HG03469 (cell line): Measurements from ENCODE around the gene KIF26B.

Experiments
- ATAC-seq: cut with Tn5 transposase; IDR thresholded peaks from one replicate; pipeline ENCODE4 v1.9.1; 2021; ENCODE audit warnings: mild to moderate bottlenecking, moderate library complexity, moderate number of reproducible peaks; ENCODE audit not compliant: unreplicated experiment

The KIF26B gene

DNA sequence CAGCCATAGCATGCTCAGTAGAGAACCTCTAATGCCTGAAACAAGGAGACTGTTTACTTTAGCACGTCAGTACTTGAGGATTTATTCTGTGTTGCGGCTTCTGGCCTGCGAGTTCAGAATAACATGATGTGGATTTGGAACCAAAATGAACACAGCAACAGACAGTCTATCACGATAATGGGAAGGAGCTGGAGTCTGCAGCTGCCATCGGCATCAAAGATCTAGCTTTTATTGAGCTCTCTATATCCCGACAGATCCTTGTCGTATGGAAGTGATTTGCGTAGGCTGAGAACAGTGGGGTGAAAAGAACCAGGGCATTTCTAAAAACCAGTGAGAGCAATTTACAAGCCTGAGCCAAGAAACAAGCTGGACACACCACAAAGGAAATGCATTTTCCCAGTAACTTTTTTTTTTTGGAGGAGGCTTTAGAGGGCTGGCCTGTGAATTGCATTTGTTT, 294.2 kb downstream of the KIF26B start:
- ATAC-seq: no peak

DNA sequence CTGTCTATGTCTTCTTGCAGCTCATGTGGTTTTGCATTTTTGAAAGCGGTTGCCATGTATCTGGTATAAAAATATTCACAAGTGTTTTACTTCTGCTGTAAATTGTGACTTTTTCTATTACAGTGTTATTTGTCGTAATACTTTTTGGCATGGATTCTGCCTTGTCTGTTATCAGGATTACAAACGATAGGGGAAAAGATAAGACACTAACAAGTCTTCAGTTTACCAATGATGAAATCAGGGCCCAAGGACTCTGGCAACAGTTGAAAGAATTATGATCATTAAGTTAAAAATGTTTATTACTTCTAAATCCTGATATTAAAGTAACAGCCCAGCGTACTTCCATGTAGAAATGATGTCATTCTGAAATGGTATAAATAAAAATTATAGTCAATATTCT, 298.8 kb downstream of the KIF26B start:
- ATAC-seq: no peak

DNA sequence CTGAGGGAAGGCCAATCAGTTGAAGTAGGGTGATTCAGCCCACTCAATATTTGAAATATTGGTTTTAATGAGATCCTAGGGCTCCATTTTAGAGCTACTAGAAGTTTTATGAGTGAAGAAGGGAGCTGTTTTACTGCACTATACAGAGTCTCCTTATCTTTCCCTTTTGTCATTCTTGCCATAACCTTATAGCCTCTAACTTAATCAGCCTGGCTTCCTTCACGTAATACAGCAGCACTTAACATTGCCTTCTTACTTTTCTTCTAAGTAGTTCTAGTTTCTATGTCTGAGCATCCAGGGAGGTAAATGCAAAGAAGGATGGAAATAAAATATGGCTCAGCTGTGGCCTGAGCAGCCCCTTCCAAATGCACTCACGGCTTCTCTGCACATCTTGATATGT, 299.3 kb downstream of the KIF26B start:
- ATAC-seq: no peak

DNA sequence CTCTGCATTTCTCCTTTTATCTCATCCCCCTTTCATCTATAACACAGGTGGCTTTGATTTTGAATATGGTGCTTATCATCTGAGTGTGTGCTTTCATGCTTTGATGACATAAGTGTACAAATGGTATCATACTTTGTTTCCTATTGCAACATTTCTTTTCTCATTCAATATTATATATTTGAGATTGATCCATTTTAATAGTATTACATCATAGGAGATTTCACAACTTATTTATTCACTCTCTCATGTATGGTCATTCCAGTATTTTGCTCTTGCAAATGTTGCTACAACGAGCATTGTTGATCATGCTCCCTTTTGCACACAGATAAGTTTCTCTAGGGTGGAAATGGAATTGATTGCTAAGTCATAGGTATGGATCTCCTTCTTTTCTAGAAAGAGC, 302.8 kb downstream of the KIF26B start:
- no peak for ATAC-seq

DNA sequence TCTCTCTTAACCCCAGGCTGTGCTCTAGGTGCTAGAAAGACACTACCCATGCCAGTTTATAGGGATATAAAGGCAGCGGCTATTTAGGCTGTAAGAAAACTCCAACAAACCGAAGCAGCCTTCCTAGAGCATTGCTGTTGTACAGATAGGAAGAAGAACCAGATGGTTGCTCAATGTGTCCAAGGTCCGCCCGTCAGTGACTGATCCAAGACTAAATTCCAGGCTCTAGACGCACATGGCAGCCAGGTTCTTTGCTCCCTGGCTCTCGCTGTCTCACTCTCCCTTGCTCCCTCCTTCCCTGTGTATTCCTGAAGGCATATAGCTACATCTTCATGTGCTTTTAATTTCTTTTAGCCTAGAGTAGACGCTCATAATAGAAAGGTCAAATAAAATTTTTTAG, 303.4 kb downstream of the KIF26B start:
- ATAC-seq: no peak

DNA sequence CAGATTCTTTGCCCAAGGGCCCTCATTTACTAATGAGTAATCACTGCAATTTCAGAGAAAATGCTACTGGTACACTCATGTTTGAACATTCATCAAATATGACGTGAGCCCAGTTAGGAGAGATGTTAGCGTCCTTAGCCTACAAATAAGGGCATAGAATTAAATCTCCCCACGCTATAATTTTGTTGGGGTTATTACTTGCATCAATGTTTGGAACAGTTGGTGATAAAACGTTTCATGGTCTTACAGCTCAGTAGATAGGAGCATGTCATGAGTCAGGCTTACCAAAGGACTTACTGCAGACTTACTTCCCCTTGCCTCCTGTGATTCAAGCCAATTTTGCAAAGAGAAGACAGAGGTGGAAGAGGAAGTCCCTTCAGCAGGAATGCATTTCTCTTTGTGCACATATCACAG, 304.0 kb downstream of the KIF26B start:
- no peak for ATAC-seq

DNA sequence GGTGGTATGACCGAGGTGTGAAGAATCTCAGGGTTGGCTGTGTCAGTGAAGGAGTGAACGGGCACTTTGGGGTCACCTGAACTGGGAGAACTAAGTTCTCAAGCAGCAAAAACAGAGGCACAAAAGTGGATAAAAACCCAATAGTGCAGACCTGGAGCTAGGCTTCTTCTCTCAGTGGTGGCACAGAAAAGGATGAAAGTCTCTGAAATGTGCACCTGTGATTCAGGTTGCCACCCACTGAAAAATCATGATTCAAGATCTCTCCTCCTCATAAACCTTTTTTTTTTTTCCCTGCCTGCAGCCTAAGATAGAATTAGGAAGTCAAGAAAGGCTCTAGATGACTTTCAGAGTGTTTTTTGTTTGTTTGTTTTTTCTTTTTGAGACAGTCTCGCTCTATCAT, 304.8 kb downstream of the KIF26B start:
- ATAC-seq: no peak

DNA sequence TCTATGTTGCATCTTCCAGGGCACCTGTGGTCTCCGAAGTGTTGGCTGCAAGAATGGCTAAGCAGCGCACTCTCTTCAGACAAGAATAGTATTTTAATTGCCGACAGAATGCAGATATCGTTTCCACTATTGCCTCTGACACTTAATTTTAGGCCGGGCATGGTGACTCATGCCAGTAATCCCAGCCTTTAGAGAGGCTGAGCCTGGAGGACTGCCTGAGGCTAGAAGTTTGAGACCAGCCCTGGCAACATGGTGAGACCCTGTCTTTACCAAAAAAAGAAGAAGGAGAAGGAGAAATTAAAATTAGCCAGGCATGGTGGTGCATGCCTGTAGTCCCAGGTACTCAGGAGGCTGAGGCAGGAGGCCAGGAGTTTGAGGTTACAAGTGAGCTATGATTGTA, 306.9 kb downstream of the KIF26B start:
- ATAC-seq: no peak

DNA sequence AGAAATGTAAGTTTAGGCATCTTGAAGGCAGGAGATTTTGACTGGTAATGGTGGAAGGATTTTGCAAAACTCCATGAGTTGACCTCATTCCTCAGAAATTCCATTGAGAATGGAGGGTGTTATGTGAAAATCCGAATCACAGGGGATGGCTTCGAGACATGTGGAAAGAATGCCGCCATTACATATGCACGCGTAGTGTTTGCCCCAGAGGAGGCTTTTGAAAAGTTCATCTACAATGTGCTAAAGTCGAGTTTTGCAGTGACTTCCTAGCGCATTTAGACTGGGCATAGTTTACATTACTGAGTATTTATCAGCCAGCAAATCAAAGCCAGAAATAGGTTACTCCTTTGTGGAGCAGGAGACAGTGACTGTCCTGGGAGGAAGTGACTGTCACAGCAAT, 307.4 kb downstream of the KIF26B start:
- ATAC-seq: no peak

DNA sequence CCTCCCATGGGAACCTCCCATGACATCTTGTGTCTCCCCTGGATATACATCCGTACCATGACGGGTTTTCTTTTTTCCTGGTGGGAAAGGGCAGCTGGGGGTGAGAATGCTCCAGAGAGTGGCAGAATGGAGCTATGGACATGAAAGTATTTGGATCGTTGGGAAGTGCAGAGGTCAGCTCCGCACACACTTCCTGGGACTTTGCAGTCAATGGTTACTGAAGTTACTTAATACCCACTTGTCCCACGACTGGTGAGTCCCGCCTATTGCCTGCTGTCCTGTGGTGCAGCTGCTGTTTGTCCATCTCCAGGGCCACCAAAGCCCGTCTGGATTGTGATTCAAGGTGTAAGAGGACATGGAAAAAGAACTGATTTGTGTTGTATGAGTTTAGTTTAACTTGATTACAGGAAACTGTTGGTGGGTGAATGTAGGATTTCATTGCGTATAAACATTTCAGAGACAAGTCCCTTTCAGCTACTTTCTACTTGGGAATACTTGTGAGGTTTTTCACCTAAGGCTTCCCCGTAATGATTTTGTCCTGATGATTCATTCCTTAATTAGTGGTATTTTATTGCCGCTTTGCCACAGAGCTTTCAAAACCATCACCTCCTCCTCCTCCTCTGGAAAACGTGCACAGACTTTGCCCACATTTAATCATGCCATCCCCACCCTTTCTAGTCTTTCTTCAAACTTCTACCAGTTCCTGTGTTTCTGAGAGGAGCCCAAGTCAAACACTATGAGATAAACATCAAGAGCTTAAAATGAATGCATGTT, 308.8 kb downstream of the KIF26B start:
- ATAC-seq: no peak

DNA sequence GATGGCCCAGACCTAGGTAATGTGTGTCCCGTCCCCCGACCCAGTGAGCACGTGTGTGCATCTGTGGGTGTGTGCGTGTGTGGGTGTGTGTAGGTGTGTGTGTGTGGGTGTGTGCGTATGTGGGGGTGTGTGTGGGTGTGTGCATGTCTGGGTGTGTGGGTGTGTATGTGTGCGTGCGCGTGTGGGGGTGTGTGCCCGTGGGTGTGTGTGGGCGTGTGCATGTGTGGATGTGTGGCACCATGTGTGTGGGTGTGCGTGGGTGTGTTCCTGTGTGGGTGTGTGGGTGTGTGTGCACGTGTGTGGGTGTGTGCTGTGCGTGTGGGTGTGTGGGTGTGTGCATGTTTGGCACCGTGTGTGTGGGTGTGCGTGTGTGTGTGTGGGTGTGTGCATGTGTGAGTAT, 309.5 kb downstream of the KIF26B start:
- no peak for ATAC-seq

DNA sequence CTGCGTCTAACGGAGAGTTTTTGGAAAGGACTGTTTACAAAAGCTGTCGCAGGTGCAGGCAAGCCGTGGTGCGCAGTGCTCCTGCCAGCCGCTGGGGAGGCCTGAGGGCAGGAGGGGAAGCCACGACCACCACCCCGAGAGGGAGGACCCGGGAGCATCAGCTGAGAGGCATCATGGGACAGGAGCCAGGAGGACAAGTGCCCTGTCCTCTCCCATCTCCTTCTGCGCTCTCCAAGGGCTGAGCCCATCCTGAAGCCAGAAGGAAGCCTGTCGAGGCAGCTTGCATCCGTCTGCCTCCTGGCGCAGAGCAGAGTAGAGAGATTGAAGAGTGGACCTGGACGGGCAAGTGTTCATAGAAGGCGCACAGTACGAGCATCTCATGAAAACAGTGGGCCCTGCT, 310.9 kb downstream of the KIF26B start:
- ATAC-seq: no peak

DNA sequence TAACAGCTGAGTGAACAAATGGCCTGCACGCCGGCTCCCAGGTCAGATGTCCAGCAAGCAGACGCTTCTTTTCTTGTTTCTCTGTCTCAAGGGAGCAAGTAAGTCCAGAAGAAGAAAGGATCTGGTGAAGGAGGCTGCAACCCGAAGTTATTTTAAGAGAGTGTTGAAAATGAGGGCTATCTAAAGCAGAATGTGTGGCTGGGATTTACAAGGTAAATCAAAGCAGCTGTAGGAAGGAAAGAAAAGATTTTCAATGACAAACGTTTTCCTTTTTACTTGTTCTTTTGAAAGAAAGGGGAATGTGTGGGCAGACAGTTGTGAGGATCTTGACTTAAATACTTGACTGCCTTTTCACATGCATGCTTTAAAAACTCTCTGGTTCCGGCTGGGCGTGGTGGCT, 311.5 kb downstream of the KIF26B start:
- ATAC-seq: no peak

DNA sequence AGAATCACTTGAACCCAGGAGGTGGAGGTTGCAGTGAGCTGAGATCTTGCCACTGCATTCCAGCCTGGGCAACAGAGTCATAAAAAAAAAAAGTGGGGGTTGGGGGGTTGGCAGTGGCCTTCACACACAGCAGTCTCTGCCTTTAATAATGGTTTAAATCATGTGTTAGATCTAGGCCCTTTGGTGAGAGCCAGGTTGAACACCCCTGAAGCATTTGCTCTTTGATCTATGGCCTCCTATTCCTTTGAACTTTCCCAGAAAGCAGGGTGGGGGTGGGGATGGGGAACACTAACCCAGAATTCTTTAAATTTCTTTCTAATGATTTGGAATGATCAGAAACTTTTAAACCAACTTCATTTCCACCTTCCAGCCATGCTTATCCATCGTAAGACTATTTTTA, 313.0 kb downstream of the KIF26B start:
- no peak for ATAC-seq

DNA sequence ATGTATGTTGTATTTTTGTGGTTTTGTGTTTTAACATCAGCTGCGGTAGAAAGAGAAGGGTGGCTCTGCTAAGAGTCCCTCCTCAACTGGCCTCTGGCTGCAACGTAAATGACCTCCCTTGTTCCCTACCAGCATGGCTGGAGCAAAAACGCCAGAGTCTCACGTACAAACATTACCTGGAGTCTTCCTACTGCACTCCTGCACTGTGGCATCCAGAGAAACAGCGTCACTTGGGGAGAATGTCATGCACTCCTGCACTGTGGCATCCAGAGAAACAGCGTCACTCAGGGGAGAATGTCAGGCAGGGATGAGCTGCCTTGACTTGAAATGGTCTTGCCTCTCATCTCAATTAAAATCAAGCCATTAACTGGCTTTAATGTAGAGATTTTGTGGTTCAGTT, 314.2 kb downstream of the KIF26B start:
- no peak for ATAC-seq

DNA sequence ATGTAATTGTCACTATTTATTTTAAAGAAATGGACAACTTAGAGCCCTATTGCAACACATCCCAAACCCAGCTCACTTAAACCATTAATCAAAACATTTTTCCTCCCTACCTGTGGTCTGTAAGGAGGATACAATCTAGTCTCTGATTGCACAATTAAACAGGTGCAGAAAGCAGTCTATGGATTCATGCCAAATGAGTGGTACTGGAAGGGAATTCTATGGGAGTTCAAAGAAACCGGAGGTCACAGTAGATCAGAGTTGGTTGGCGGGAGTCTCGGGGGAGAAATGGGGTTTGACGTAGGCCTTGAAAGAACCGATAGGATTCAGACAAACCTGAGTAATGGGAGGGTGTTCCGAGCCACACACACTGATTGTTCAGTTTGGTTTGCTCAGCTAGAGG, 314.9 kb downstream of the KIF26B start:
- no peak for ATAC-seq

DNA sequence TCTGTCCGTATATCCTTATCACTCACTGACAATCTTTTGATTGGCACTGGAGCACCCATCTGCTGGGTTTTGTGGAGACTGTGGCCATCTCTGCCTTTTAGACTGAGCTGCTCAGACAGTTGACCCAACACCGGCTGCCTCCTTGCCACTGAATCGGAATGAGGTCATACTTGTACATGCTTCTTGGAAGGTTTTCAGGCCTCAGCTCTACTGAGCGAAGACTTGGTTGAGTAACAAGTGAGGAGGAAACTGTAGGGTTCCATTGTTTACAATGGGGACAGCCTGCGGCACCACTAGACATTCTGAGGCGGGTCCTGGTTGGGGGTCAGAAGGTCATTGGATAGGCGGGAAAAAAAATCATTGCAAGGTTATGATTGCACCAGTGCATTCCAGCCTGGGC, 320.3 kb downstream of the KIF26B start:
- ATAC-seq: no peak

DNA sequence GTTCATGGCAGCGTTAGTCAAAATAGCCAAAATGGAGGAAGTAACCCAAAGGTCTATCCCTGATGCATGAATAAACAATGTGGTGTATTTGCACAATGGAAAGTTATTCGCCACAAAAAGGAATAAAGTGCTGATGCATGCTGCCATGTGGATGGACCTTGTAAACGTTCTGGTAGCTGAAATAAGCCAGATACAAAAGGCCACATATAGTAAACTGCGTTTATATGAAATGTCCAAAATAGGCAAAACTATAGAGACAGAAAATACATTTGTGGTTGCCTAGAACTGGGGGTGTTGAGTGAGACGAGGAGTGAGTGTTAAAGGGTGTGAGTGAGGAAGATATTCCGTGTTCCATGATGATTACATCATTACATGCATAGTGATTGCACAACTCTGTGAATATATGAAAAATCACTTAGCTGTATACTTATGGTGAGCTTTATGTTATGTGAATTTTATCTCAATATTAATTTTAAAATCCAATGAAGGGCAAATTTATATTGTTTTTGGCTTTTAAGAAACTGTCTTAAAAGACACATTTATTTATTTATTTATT, 321.3 kb downstream of the KIF26B start:
- ATAC-seq: no peak

DNA sequence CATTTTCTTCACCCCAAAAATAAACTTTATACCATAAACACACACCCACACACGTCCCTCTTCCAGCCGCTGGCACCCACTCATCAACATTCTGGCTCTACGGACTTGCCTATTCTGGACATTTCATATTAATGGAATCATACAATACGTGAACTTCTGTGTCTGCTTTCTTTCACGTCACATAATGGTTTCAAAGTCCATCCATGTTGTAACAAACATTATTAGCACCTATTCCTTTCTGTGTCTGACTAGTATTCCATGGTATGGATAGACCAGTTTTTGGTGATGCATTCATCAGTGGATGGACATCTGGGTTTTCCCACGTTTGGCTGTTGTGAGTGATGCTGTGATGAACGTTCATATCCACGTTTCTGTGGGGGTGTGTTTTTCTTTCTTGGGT, 323.2 kb downstream of the KIF26B start:
- ATAC-seq: no peak

DNA sequence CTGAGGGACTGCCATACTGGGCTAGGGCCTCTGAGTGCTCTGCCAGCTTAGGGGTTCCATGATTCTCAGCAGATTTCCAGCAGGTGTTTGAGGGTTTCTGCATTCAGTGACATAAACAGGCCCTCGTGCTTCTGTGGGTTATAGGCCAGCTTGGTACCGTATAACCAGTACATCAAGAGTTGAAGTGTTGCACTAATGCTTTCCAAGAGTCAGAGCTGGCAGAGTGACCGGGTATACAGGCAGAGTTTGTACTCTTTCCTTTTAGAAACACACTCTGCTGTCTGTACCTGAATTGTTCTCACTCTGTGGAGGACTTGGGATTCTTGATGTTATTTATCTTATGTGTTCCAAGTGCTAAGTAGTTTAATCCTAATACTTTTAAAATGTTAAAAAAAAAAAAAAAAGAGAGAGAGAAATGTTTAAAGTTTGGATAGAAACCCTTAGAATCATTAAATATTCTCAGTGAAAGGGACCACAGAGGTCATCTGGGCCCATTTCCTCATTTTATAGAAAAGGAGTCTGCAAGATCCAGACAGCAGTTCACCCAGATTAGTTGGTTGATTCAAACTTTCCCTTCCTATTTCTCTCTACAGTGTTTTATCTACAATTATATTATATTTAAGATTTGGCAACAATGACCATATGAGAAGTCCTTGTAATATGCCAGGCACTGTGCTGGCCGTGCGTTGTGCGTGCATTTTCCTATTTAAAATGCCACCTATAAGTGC, 325.8 kb downstream of the KIF26B start:
- no peak for ATAC-seq

DNA sequence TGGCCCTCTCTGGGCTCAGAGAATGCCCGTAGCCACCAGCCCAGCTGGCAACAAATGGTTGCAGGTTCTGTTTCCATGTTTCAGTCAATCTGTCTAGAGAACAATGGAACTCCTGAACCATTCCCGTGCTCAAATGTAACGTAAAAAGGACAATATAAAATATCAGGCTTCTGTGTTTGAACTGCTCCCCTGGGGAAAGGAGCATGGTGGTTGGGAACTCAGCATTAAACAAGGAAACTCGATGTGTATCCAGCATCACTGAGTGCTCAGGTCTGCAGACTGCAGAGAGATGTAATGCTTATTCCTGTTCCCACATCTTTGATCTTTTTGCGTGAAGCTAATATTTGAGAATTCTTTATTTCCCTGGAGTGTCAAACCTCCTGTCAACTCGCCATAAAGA, 326.5 kb downstream of the KIF26B start:
- ATAC-seq: no peak

DNA sequence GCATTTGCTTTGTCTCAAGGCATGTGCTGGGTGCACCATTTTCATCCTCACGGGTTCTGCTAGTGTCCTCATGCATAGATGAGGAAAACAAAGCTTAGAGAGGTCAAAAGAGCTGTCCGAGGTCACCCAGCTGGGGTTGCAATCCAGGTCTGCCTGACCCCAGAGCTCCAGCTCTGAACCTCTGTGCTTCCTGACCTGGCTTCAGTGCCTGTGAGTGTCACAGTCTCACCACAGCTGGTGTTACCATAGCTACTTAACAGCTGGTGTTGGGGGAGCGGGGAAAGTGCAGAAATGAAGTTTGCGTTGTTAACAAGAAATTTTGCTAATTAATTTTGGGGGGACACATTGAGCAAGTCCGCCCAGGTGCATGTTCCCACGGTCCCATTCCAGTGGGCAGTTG, 328.5 kb downstream of the KIF26B start:
- ATAC-seq: no peak
